Limb (tissue), 2 donors: Measurements from ENCODE around the gene USP34.
"Not testable (repeated sequence)": the region's sequence is repeated elsewhere in the genome, so short reads cannot be mapped to it uniquely, and the experiment has no call there.

Experiments used
- DNase-seq, 2 donors: peaks; one replicate each; pipeline ENCODE4 v3.0.0-alpha.2; 2016; ENCODE audit errors: extremely low spot score in 2 of 2

Gene USP34

GRCh38 chr2:61463769-61464475, 7.0 kb downstream of the USP34 start:
- DNase-seq: no peak

- DNase-seq: no peak
These were observed 9.5 kb downstream of the USP34 start for GRCh38 chr2:61461404-61461803.

- no peak for DNase-seq
These were observed 10.7 kb downstream of the USP34 start for GRCh38 chr2:61460163-61460562.

GRCh38 chr2:61456746-61457420, 14.0 kb downstream of the USP34 start:
- DNase-seq: no peak

GRCh38 chr2:61456070-61456745, 14.7 kb downstream of the USP34 start:
- DNase-seq: no peak

- DNase-seq: not testable (repeated sequence)
These were observed 15.9 kb downstream of the USP34 start for GRCh38 chr2:61454972-61455371.

GRCh38 chr2:61454383-61454782, 16.5 kb downstream of the USP34 start:
- DNase-seq: no peak

GRCh38 chr2:61452392-61452791, 18.5 kb downstream of the USP34 start:
- no peak for DNase-seq

GRCh38 chr2:61451178-61451577, 19.7 kb downstream of the USP34 start:
- no peak for DNase-seq

GRCh38 chr2:61450144-61450543, 20.7 kb downstream of the USP34 start:
- DNase-seq: no peak

- DNase-seq: no peak
These were observed 22.7 kb downstream of the USP34 start for GRCh38 chr2:61448229-61448628.

GRCh38 chr2:61446971-61447370, 23.9 kb downstream of the USP34 start:
- not testable (repeated sequence) for DNase-seq

GRCh38 chr2:61443342-61444041, 27.4 kb downstream of the USP34 start:
- no peak for DNase-seq

- DNase-seq: no peak
These were observed 31.5 kb downstream of the USP34 start for GRCh38 chr2:61439241-61440002.

GRCh38 chr2:61438670-61439069, 32.2 kb downstream of the USP34 start:
- DNase-seq: no peak

GRCh38 chr2:61437170-61437569, 33.7 kb downstream of the USP34 start:
- no peak for DNase-seq

- no peak for DNase-seq
These were observed 34.8 kb downstream of the USP34 start for GRCh38 chr2:61436092-61436491.

GRCh38 chr2:61435291-61435690, 35.6 kb downstream of the USP34 start:
- no peak for DNase-seq

- DNase-seq: no peak
These were observed 36.6 kb downstream of the USP34 start for GRCh38 chr2:61434314-61434713.

GRCh38 chr2:61433606-61434005, 37.3 kb downstream of the USP34 start:
- DNase-seq: no peak

GRCh38 chr2:61432990-61433389, 37.9 kb downstream of the USP34 start:
- DNase-seq: no peak
